Liver (tissue), 9 donors: ENCODE data around the gene CHIT1. TPM values are rescaled to one million over a fixed set of nuclear protein-coding genes. Genes with fewer than 3 reads are reported as not detected.

Source experiments
- DNase-seq: peaks from one replicate; pipeline ENCODE4 v3.0.0-alpha.2; 2017; ENCODE audit warnings: low spot score
- H3K27ac ChIP-seq, 2 donors: one replicate each; pipeline ENCODE4 v1.7.0; 2013; ENCODE audit warnings: inconsistent platforms in 2 of 2, low read length in 2 of 2, control low read depth in 1 of 2, low read depth in 1 of 2, mild to moderate bottlenecking in 1 of 2
- H3K27me3 ChIP-seq, 4 donors: one replicate each; pipeline versions ENCODE4 v1.6.1 to v1.7.0; 2013; ENCODE audit warnings: low read length in 3 of 4, inconsistent platforms in 1 of 4, mild to moderate bottlenecking in 1 of 4, moderate library complexity in 1 of 4; ENCODE audit not compliant: control insufficient read depth in 4 of 4, insufficient read depth in 4 of 4
- H3K36me3 ChIP-seq, 4 donors: one replicate each; pipeline versions ENCODE4 v1.6.1 to v1.7.0; 2013; ENCODE audit warnings: low read length in 3 of 4, mild to moderate bottlenecking in 3 of 4, low read depth in 1 of 4, moderate library complexity in 1 of 4; ENCODE audit not compliant: control insufficient read depth in 4 of 4, insufficient read depth in 3 of 4
- H3K4me1 ChIP-seq, 4 donors: one replicate each; pipeline versions ENCODE4 v1.6.1 to v1.7.0; 2013; ENCODE audit warnings: low read length in 3 of 4, mild to moderate bottlenecking in 3 of 4, moderate library complexity in 1 of 4; ENCODE audit not compliant: control insufficient read depth in 4 of 4, insufficient read depth in 4 of 4
- H3K4me3 ChIP-seq, 3 donors: one replicate each; pipeline versions ENCODE4 v1.6.1 to v1.7.0; 2013; ENCODE audit warnings: low read length in 3 of 3, control low read depth in 1 of 3, low read depth in 1 of 3, mild to moderate bottlenecking in 1 of 3
- H3K9ac ChIP-seq, 2 donors: one replicate each; pipeline ENCODE4 v1.7.0; 2013; ENCODE audit warnings: low read length in 2 of 2, mild to moderate bottlenecking in 2 of 2, moderate library complexity in 2 of 2, control low read depth in 1 of 2, low read depth in 1 of 2
- H3K9me3 ChIP-seq, 4 donors: one replicate each; pipeline versions ENCODE4 v1.6.1 to v1.7.0; 2013; ENCODE audit warnings: low read length in 3 of 4; ENCODE audit not compliant: control insufficient read depth in 4 of 4
- EGR1 ChIP-seq, 2 donors: IDR thresholded peaks; 2 replicates each; pipeline ENCODE4 v1.6.1; 2016 to 2018; ENCODE audit warnings: antibody characterized with exemption in 2 of 2, low read depth in 2 of 2
- FOXA1 ChIP-seq: IDR thresholded peaks from 2 replicates; pipeline ENCODE4 v1.6.1; 2016; ENCODE audit warnings: antibody characterized with exemption
- FOXA2 ChIP-seq: IDR thresholded peaks from 2 replicates; pipeline ENCODE4 v1.6.1; 2016; ENCODE audit warnings: antibody characterized with exemption
- GABPA ChIP-seq, 2 donors: IDR thresholded peaks in 1 of 2; conservative IDR thresholded peaks in 1 of 2; 2 replicates each; pipeline ENCODE4 v1.6.1; 2016; ENCODE audit warnings: antibody characterized with exemption in 2 of 2, mild to moderate bottlenecking in 1 of 2, moderate library complexity in 1 of 2
- HNF4A ChIP-seq, 2 donors: conservative IDR thresholded peaks; 2 replicates each; pipeline ENCODE4 v1.6.1; 2016; ENCODE audit warnings: antibody characterized with exemption in 2 of 2, mild to moderate bottlenecking in 2 of 2
- HNF4G ChIP-seq: IDR thresholded peaks from 2 replicates; pipeline ENCODE4 v1.6.1; 2016; ENCODE audit warnings: antibody characterized with exemption
- JUND ChIP-seq, 2 donors: IDR thresholded peaks; 2 replicates each; pipeline ENCODE4 v1.6.1; 2016; ENCODE audit warnings: antibody characterized with exemption in 2 of 2
- NR2F2 ChIP-seq: IDR thresholded peaks from 2 replicates; pipeline ENCODE4 v1.6.1; 2016; ENCODE audit warnings: antibody characterized with exemption
- RAD21 ChIP-seq, 2 donors: IDR thresholded peaks; 2 replicates each; pipeline ENCODE4 v1.6.1; 2016; ENCODE audit warnings: antibody characterized with exemption in 2 of 2, mild to moderate bottlenecking in 2 of 2
- RXRA ChIP-seq, 2 donors: IDR thresholded peaks; 2 replicates each; pipeline ENCODE4 v1.6.1; 2017 to 2018; ENCODE audit warnings: antibody characterized with exemption in 2 of 2, mild to moderate bottlenecking in 1 of 2
- SP1 ChIP-seq: IDR thresholded peaks from 2 replicates; pipeline ENCODE4 v1.6.1; 2018; ENCODE audit warnings: antibody characterized with exemption, mild to moderate bottlenecking
- TAF1 ChIP-seq: conservative IDR thresholded peaks from 2 replicates; pipeline ENCODE4 v1.6.1; 2016; ENCODE audit warnings: antibody characterized with exemption, mild to moderate bottlenecking
- YY1 ChIP-seq: IDR thresholded peaks from 2 replicates; pipeline ENCODE4 v1.6.1; 2016; ENCODE audit warnings: antibody characterized with exemption, mild to moderate bottlenecking
- WGBS: extraction: QIAGEN DNeasy Blood & Tissue Kit; methylation state at CpG from one replicate; pipeline ENCODE4 v1.1.7; 2013; 5-methylcytosine and 5-hydroxymethylcytosine counted together
- polyA plus RNA-seq, 2 donors: library from polyadenylated mRNA; stranded (reverse) in 1 of 2; unstranded in 1 of 2; fragments of 200-250 nt in 1 of 2; fragments of >200 nt in 1 of 2; fragmentation: Nextera tagmentation in 1 of 2; extraction: Ambion mirVana in 1 of 2; gene quantifications; one replicate each; pipeline versions ENCODE4 v1.2.1 to v1.2.3, GENCODE V29; 2013 to 2015
- total RNA-seq, 2 donors: library from RNA; depleted of rRNA; stranded (reverse); fragments of >200 nt; gene quantifications; one replicate each; pipeline ENCODE4 v1.2.3, GENCODE V29; 2014
- TF ChIP-seq, protein P1 (sequence below): fragments of 150-350 bp; IDR thresholded peaks from 2 replicates; pipeline ENCODE4 v1.5.1; 2017; ENCODE audit warnings: improper control_type of control experiment, low read depth, low read length; ENCODE audit not compliant: missing input control
- TF ChIP-seq, protein P2 (sequence below): IDR thresholded peaks from 2 replicates; pipeline ENCODE4 v1.6.1; 2016; ENCODE audit warnings: antibody characterized with exemption
- TF ChIP-seq, protein P3 (sequence below): IDR thresholded peaks from 2 replicates; pipeline ENCODE4 v1.6.1; 2016; ENCODE audit warnings: antibody characterized with exemption
- TF ChIP-seq, protein P4 (sequence below): IDR thresholded peaks from 2 replicates; pipeline ENCODE4 v1.6.1; 2016; ENCODE audit warnings: antibody characterized with exemption, mild to moderate bottlenecking
- donor health status: healthy.
- donor health status: healthy.
- donor health status: healthy.
- donor health status: healthy.
- donor health status: healthy.

Gene CHIT1
- total and polyA plus RNA-seq, 4 donors, result under 0.01 to 0.07 TPM; not detected in 2

DNA sequence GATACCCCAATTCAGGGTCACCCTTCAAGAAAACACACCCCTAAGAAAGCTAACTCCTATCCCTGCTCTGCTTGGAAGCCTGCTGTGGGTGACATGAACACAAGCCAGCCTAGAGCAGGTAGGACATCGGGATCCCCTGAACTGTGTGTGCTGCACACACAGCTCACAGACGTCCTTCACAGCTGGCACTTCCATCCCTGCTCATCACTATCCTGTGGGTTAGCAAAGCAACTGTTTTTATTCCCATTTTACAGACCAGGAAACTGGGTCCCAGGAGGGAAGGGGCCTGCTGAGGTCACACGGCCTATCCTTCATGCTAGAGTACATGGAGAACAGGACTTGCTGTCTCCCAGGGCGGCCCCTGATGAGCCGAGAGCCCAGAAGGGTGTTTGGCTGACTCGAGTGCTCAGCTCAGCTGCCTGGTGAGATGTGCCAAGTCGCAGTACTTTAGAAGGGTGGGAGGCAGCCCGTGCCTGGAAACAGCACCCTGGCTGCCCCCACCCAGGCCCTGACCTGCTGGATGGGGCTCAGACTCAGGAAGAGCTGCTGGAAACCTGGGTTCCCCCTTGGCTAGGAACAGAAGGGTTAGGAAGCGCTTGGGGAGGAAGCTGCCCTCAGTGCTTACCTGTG is 47.6 kb upstream of the CHIT1 start:
- no peaks in the 10 kb centered on the region for H3K27me3 ChIP-seq
- no peak overlapping the region for H3K27ac ChIP-seq
- DNase-seq, result no peak
- H3K9me3 ChIP-seq, result no peaks in the 10 kb centered on the region
- no peak overlapping the region for H3K9ac ChIP-seq
- peaks cover 0 to 13% (median 0%) of the 10 kb centered on the region in 4 donors for H3K4me1 ChIP-seq
- WGBS, result 88% methylated on average over 9 of the region's 9 CpGs
- no peak overlapping the region for H3K4me3 ChIP-seq
- no peak for TF ChIP-seq TAF1
- TF ChIP-seq EGR1 (IDR thresholded peaks at IDR 0.05; ENCODE audit: low read depth in 2 of 2), result no peak
- TF ChIP-seq HNF4G, result no peak
- no peak for TF ChIP-seq FOXA1
- TF ChIP-seq HNF4A (conservative IDR thresholded peaks at IDR 0.05), result no peak
- no peak for TF ChIP-seq GABPA (IDR thresholded peaks at IDR 0.05 in 1 of 2, conservative IDR thresholded peaks at IDR 0.05 in 1 of 2)
- no peak for TF ChIP-seq RXRA (IDR thresholded peaks at IDR 0.05)
- no peak for TF ChIP-seq SP1
- TF ChIP-seq, protein P1, sequence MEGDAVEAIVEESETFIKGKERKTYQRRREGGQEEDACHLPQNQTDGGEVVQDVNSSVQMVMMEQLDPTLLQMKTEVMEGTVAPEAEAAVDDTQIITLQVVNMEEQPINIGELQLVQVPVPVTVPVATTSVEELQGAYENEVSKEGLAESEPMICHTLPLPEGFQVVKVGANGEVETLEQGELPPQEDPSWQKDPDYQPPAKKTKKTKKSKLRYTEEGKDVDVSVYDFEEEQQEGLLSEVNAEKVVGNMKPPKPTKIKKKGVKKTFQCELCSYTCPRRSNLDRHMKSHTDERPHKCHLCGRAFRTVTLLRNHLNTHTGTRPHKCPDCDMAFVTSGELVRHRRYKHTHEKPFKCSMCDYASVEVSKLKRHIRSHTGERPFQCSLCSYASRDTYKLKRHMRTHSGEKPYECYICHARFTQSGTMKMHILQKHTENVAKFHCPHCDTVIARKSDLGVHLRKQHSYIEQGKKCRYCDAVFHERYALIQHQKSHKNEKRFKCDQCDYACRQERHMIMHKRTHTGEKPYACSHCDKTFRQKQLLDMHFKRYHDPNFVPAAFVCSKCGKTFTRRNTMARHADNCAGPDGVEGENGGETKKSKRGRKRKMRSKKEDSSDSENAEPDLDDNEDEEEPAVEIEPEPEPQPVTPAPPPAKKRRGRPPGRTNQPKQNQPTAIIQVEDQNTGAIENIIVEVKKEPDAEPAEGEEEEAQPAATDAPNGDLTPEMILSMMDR, result no peak
- TF ChIP-seq RAD21 (IDR thresholded peaks at IDR 0.05), result no peak
- TF ChIP-seq, protein P2, sequence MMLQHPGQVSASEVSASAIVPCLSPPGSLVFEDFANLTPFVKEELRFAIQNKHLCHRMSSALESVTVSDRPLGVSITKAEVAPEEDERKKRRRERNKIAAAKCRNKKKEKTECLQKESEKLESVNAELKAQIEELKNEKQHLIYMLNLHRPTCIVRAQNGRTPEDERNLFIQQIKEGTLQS, result no peak
- TF ChIP-seq, protein P3, sequence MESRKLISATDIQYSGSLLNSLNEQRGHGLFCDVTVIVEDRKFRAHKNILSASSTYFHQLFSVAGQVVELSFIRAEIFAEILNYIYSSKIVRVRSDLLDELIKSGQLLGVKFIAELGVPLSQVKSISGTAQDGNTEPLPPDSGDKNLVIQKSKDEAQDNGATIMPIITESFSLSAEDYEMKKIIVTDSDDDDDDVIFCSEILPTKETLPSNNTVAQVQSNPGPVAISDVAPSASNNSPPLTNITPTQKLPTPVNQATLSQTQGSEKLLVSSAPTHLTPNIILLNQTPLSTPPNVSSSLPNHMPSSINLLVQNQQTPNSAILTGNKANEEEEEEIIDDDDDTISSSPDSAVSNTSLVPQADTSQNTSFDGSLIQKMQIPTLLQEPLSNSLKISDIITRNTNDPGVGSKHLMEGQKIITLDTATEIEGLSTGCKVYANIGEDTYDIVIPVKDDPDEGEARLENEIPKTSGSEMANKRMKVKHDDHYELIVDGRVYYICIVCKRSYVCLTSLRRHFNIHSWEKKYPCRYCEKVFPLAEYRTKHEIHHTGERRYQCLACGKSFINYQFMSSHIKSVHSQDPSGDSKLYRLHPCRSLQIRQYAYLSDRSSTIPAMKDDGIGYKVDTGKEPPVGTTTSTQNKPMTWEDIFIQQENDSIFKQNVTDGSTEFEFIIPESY, result no peak
- TF ChIP-seq, protein P4, sequence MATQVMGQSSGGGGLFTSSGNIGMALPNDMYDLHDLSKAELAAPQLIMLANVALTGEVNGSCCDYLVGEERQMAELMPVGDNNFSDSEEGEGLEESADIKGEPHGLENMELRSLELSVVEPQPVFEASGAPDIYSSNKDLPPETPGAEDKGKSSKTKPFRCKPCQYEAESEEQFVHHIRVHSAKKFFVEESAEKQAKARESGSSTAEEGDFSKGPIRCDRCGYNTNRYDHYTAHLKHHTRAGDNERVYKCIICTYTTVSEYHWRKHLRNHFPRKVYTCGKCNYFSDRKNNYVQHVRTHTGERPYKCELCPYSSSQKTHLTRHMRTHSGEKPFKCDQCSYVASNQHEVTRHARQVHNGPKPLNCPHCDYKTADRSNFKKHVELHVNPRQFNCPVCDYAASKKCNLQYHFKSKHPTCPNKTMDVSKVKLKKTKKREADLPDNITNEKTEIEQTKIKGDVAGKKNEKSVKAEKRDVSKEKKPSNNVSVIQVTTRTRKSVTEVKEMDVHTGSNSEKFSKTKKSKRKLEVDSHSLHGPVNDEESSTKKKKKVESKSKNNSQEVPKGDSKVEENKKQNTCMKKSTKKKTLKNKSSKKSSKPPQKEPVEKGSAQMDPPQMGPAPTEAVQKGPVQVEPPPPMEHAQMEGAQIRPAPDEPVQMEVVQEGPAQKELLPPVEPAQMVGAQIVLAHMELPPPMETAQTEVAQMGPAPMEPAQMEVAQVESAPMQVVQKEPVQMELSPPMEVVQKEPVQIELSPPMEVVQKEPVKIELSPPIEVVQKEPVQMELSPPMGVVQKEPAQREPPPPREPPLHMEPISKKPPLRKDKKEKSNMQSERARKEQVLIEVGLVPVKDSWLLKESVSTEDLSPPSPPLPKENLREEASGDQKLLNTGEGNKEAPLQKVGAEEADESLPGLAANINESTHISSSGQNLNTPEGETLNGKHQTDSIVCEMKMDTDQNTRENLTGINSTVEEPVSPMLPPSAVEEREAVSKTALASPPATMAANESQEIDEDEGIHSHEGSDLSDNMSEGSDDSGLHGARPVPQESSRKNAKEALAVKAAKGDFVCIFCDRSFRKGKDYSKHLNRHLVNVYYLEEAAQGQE, result no peak
- no peak for TF ChIP-seq NR2F2
- no peaks in the 10 kb centered on the region for H3K36me3 ChIP-seq

DNA sequence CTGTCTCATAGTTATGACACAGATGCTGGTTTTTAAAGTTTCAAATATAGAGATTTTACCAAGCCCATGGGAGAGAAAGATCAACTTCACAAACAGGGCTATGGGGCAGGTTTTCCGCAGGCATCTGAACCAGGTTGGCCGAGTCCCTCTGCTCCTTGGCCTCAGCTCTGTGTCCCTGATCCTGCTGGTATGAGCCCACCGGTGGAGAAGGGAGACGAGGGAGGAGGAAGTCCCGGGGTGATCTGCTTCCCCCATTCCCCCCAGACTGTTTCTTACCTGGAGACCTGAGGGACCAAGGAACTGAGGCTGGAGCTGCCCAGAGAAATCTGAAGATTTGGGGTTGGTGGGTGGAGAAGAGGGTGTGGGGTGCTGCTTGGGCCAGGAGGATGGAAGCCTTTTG is 46.9 kb upstream of the CHIT1 start:
- Histone ChIP-seq H3K4me1 (peaks cover 0 to 13% (median 0%) of the 10 kb centered on the region in 4 donors), H3K27me3 (no peaks in the 10 kb centered on the region), H3K9me3 (no peaks in the 10 kb centered on the region), H3K9ac (no peak overlapping the region), H3K27ac (no peak overlapping the region), H3K4me3 (no peak overlapping the region), H3K36me3 (no peaks in the 10 kb centered on the region)
- DNase-seq, result no peak
- 87% methylated on average over 5 of the region's 5 CpGs for WGBS
- TF ChIP-seq JUND (IDR thresholded peaks at IDR 0.05), result no peak
- no peak for TF ChIP-seq YY1
- TF ChIP-seq FOXA2, result no peak
- TF ChIP-seq, protein P1, result no peak
